ENCODE measurements around the gene DET1.

- TF ChIP-seq GATA2 (IDR thresholded peaks at IDR 0.05; ENCODE audit: low read depth, low read length) (no peak), GATA3 (IDR thresholded peaks at IDR 0.05; ENCODE audit: low read depth, low read length) (no peak)
These were observed 44.9 kb upstream of the DET1 start for GRCh38 chr15:88591384-88591783.
